ENCODE data around the gene SLC2A4RG. TPM values are rescaled to one million over a fixed set of nuclear protein-coding genes. Genes with fewer than 3 reads are reported as not detected.

SLC2A4RG gene
- total and polyA plus RNA-seq, 12 donors, result 7.9 to 210 (median 47.9) TPM

Small RNAs within 50 kb of the gene (small RNA-seq; reads per million reads assigned to genes)
- gene LIME1 (0 reads per million in 2 donors), gene TNFRSF6B (0 reads per million in 2 donors)

Other genes starting within 250 kb of the SLC2A4RG start
- gene EEF1A2, start 240.7 kb upstream of the SLC2A4RG start, total RNA-seq, result 100 to 1,000 TPM in 5 of 9 donors, 10 to 100 TPM in 4; 59.5 to 407 (median 127) TPM
- 100 to 1,000 TPM in 2 of 3 donors, 10 to 100 TPM in 1; 76.8 to 159 (median 151) TPM for gene EEF1A2, start 240.7 kb upstream of the SLC2A4RG start, polyA plus RNA-seq
- 100 to 1,000 TPM in 3 of 9 donors, 10 to 100 TPM in 5, 1 to 10 TPM in 1; 7.4 to 193 (median 73.4) TPM for gene PPDPF, start 219.0 kb upstream of the SLC2A4RG start, total RNA-seq
- gene PPDPF, start 219.0 kb upstream of the SLC2A4RG start, polyA plus RNA-seq, result 100 to 1,000 TPM in 2 of 3 donors, 10 to 100 TPM in 1; 10.5 to 158 (median 139) TPM
- under 1 TPM in 5 of 9 donors, not detected in 4; 0.19 to 0.41 (median 0.36) TPM for gene PTK6, start 202.4 kb upstream of the SLC2A4RG start, total RNA-seq
- under 1 TPM in 2 of 3 donors, not detected in 1; 0.27 to 0.72 TPM for gene PTK6, start 202.4 kb upstream of the SLC2A4RG start, polyA plus RNA-seq
- gene SRMS, start 192.0 kb upstream of the SLC2A4RG start, total RNA-seq, result not detected
- not detected for gene SRMS, start 192.0 kb upstream of the SLC2A4RG start, polyA plus RNA-seq
- gene FNDC11, start 185.6 kb upstream of the SLC2A4RG start, total RNA-seq, result under 1 TPM in 6 of 9 donors, not detected in 3; 0.25 to 0.83 (median 0.43) TPM
- under 1 TPM in 2 of 3 donors, not detected in 1; 0.20 to 0.64 TPM for gene FNDC11, start 185.6 kb upstream of the SLC2A4RG start, polyA plus RNA-seq
- 10 to 100 TPM in 8 of 9 donors, 1 to 10 TPM in 1; 3.7 to 54.4 (median 31.1) TPM for gene HELZ2, start 165.5 kb upstream of the SLC2A4RG start, total RNA-seq
- gene HELZ2, start 165.5 kb upstream of the SLC2A4RG start, polyA plus RNA-seq, result 10 to 100 TPM in 1 of 3 donors, 1 to 10 TPM in 2; 4.0 to 18.7 (median 4.3) TPM
- gene GMEB2, start 112.7 kb upstream of the SLC2A4RG start, total RNA-seq, result 10 to 100 TPM in 6 of 9 donors, 1 to 10 TPM in 3; 5.7 to 18.2 (median 12.1) TPM
- 10 to 100 TPM in 2 of 3 donors, 1 to 10 TPM in 1; 4.2 to 13.9 (median 13.6) TPM for gene GMEB2, start 112.7 kb upstream of the SLC2A4RG start, polyA plus RNA-seq
- 10 to 100 TPM; 29.2 to 85.0 (median 48.6) TPM for gene STMN3, start 86.4 kb upstream of the SLC2A4RG start, total RNA-seq
- gene STMN3, start 86.4 kb upstream of the SLC2A4RG start, polyA plus RNA-seq, result 100 to 1,000 TPM in 1 of 3 donors, 10 to 100 TPM in 2; 34.5 to 109 (median 72.3) TPM
- 100 to 1,000 TPM in 1 of 9 donors, 10 to 100 TPM in 8; 10.9 to 110 (median 32.1) TPM for gene RTEL1, start 81.5 kb upstream of the SLC2A4RG start, total RNA-seq
- 100 to 1,000 TPM in 1 of 3 donors, 10 to 100 TPM in 1, 1 to 10 TPM in 1; 9.4 to 109 (median 70.8) TPM for gene RTEL1, start 81.5 kb upstream of the SLC2A4RG start, polyA plus RNA-seq
- gene TNFRSF6B, start 43.1 kb upstream of the SLC2A4RG start, total RNA-seq, result 1 to 10 TPM in 6 of 9 donors, under 1 TPM in 1, not detected in 2; 0.78 to 6.7 (median 2.1) TPM
- gene TNFRSF6B, start 43.1 kb upstream of the SLC2A4RG start, polyA plus RNA-seq, result 10 to 100 TPM in 2 of 3 donors, not detected in 1; 36.1 to 43.3 TPM
- gene ARFRP1, start 31.8 kb upstream of the SLC2A4RG start, total RNA-seq, result 10 to 100 TPM; 31.7 to 63.8 (median 42.0) TPM
- 10 to 100 TPM; 18.8 to 75.9 (median 52.2) TPM for gene ARFRP1, start 31.8 kb upstream of the SLC2A4RG start, polyA plus RNA-seq
- 10 to 100 TPM; 20.9 to 56.2 (median 31.0) TPM for gene ZGPAT, start 31.7 kb upstream of the SLC2A4RG start, total RNA-seq
- gene ZGPAT, start 31.7 kb upstream of the SLC2A4RG start, polyA plus RNA-seq, result 100 to 1,000 TPM in 1 of 3 donors, 10 to 100 TPM in 1, 1 to 10 TPM in 1; 4.4 to 120 (median 61.7) TPM
- 10 to 100 TPM in 4 of 9 donors, 1 to 10 TPM in 5; 1.6 to 32.2 (median 6.3) TPM for gene LIME1, start 3.1 kb upstream of the SLC2A4RG start, total RNA-seq
- gene LIME1, start 3.1 kb upstream of the SLC2A4RG start, polyA plus RNA-seq, result 100 to 1,000 TPM in 1 of 3 donors, 10 to 100 TPM in 1, under 1 TPM in 1; 0.22 to 103 (median 45.0) TPM
- gene ZBTB46, start 91.5 kb downstream of the SLC2A4RG start, total RNA-seq, result 10 to 100 TPM in 5 of 9 donors, 1 to 10 TPM in 4; 7.7 to 22.4 (median 13.7) TPM
- gene ZBTB46, start 91.5 kb downstream of the SLC2A4RG start, polyA plus RNA-seq, result 10 to 100 TPM in 1 of 3 donors, 1 to 10 TPM in 1, under 1 TPM in 1; 0.77 to 11.3 (median 5.4) TPM
- gene ABHD16B, start 121.7 kb downstream of the SLC2A4RG start, total RNA-seq, result not detected
- 1 to 10 TPM in 1 of 3 donors, under 1 TPM in 1, not detected in 1; 0.54 to 1.2 TPM for gene ABHD16B, start 121.7 kb downstream of the SLC2A4RG start, polyA plus RNA-seq
- gene TPD52L2, start 125.5 kb downstream of the SLC2A4RG start, total RNA-seq, result 100 to 1,000 TPM in 6 of 9 donors, 10 to 100 TPM in 3; 81.9 to 125 (median 112) TPM
- 100 to 1,000 TPM in 2 of 3 donors, 10 to 100 TPM in 1; 92.2 to 114 (median 110) TPM for gene TPD52L2, start 125.5 kb downstream of the SLC2A4RG start, polyA plus RNA-seq
- 10 to 100 TPM; 53.8 to 78.0 (median 64.7) TPM for gene DNAJC5, start 155.3 kb downstream of the SLC2A4RG start, total RNA-seq
- gene DNAJC5, start 155.3 kb downstream of the SLC2A4RG start, polyA plus RNA-seq, result 10 to 100 TPM; 26.5 to 31.7 (median 29.7) TPM
- 10 to 100 TPM; 14.9 to 56.8 (median 37.7) TPM for gene UCKL1, start 216.6 kb downstream of the SLC2A4RG start, total RNA-seq
- 100 to 1,000 TPM in 1 of 3 donors, 10 to 100 TPM in 2; 12.1 to 101 (median 91.3) TPM for gene UCKL1, start 216.6 kb downstream of the SLC2A4RG start, polyA plus RNA-seq
- gene ZNF512B, start 230.2 kb downstream of the SLC2A4RG start, total RNA-seq, result 10 to 100 TPM in 7 of 9 donors, 1 to 10 TPM in 2; 8.5 to 24.7 (median 14.0) TPM
- 10 to 100 TPM in 2 of 3 donors, 1 to 10 TPM in 1; 3.5 to 39.4 (median 12.1) TPM for gene ZNF512B, start 230.2 kb downstream of the SLC2A4RG start, polyA plus RNA-seq
- gene SAMD10, start 239.9 kb downstream of the SLC2A4RG start, total RNA-seq, result 1 to 10 TPM; 1.1 to 8.8 (median 4.5) TPM
- 1 to 10 TPM; 1.7 to 8.4 (median 4.4) TPM for gene SAMD10, start 239.9 kb downstream of the SLC2A4RG start, polyA plus RNA-seq
- 10 to 100 TPM; 49.4 to 73.9 (median 57.6) TPM for gene PRPF6, start 241.4 kb downstream of the SLC2A4RG start, total RNA-seq
- 10 to 100 TPM; 48.3 to 49.8 (median 49.1) TPM for gene PRPF6, start 241.4 kb downstream of the SLC2A4RG start, polyA plus RNA-seq

Measured in adrenal gland (tissue), 12 donors.